Caco-2 (cell line): ENCODE results near the gene SSH2. TPM values are rescaled to one million over a fixed set of nuclear protein-coding genes. Genes with fewer than 3 reads are reported as not detected.
A peak's percentile ranks its signal among the peaks of the same experiment; 100 is the strongest.

ENCODE experiments used
- BruUV-seq: library from RNA; stranded (reverse); fragments of 400-500 nt; replicated peaks from 2 replicates; lab custom pipeline; 2021; lab: Mats Ljungman, UMichigan
- CTCF ChIA-PET: fragments of 300-600 bp; sonication (Branson Sonifier 250); formaldehyde crosslinking; loops from one replicate; lab custom pipeline; 2022; ENCODE audit warnings: antibody characterized with exemption; lab: Charles Lee
- POLR2A ChIA-PET: fragments of 300-600 bp; sonication (Branson Sonifier 250); formaldehyde crosslinking; loops from one replicate; lab custom pipeline; 2022; ENCODE audit warnings: antibody characterized with exemption; lab: Charles Lee
- DNase-seq, 2 experiments: peaks; one replicate each; pipeline versions ENCODE4 v3.0.0 to v3.0.0-alpha.2; 2020 to 2022
- H3K27me3 ChIP-seq: replicated peaks from 2 replicates; pipeline ENCODE4 v1.6.0; 2011; ENCODE audit warnings: low read length; ENCODE audit not compliant: control insufficient read depth, insufficient read depth
- H3K36me3 ChIP-seq: 2 replicates; pipeline ENCODE4 v1.5.1; 2011; ENCODE audit warnings: low read length; ENCODE audit not compliant: control insufficient read depth, insufficient read depth
- H3K4me1 ChIP-seq: fragments of 250-450 bp; sonication (Bioruptor Pico); 2 replicates; pipeline ENCODE4 v1.5.1; 2020; ENCODE audit warnings: mild to moderate bottlenecking
- H3K4me3 ChIP-seq: 2 replicates; pipeline ENCODE4 v1.5.1; 2011; ENCODE audit warnings: low read depth, mild to moderate bottlenecking, control low read depth, low read length
- H3K9me3 ChIP-seq: fragments of 250-450 bp; sonication (Bioruptor Pico); 2 replicates; pipeline ENCODE4 v1.5.1; 2020; ENCODE audit warnings: mild to moderate bottlenecking, moderate library complexity
- H3K27ac Mint-ChIP-seq: one replicate; pipeline ENCODE4 v1.8.0; 2022; ENCODE audit warnings: mixed read lengths; ENCODE audit not compliant: unreplicated experiment
- H3K27me3 Mint-ChIP-seq: one replicate; pipeline ENCODE4 v1.8.0; 2022; ENCODE audit warnings: mixed read lengths; ENCODE audit not compliant: insufficient read depth, unreplicated experiment
- H3K36me3 Mint-ChIP-seq: one replicate; pipeline ENCODE4 v1.8.0; 2022; ENCODE audit warnings: mild to moderate bottlenecking, mixed read lengths; ENCODE audit not compliant: insufficient read depth, unreplicated experiment
- H3K4me1 Mint-ChIP-seq: one replicate; pipeline ENCODE4 v1.8.0; 2022; ENCODE audit warnings: low read depth, mixed read lengths; ENCODE audit not compliant: unreplicated experiment
- H3K4me3 Mint-ChIP-seq: one replicate; pipeline ENCODE4 v1.8.0; 2022; ENCODE audit warnings: mild to moderate bottlenecking, moderate library complexity, mixed read lengths; ENCODE audit not compliant: unreplicated experiment
- H3K9me3 Mint-ChIP-seq: one replicate; pipeline ENCODE4 v1.8.0; 2022; ENCODE audit warnings: mixed read lengths; ENCODE audit not compliant: unreplicated experiment
- intact Hi-C: fragments of 100-400 bp; cut with micrococcal nuclease; formaldehyde crosslinking; loops from one replicate; pipeline ENCODE4 v1.10.0; 2022; ENCODE audit not compliant: unreplicated experiment
- total RNA-seq: library from RNA; stranded (reverse); gene quantifications from 2 replicates; pipeline ENCODE4 v1.2.3, GENCODE V29; 2022
- TF ChIP-seq, protein P1 (sequence below), 2 experiments: fragments of 200-600 bp in 1 of 2; IDR thresholded peaks; 1 replicate in 1 of 2; 2 replicates in 1 of 2; pipeline versions ENCODE4 v1.5.1 to v1.8.0; 2011 to 2022; ENCODE audit warnings: antibody characterized with exemption in 1 of 2, control low read depth in 1 of 2, inconsistent platforms in 1 of 2, low read depth in 1 of 2, low read length in 1 of 2, mild to moderate bottlenecking in 1 of 2, moderate library complexity in 1 of 2; ENCODE audit not compliant: insufficient read depth in 1 of 2, severe bottlenecking in 1 of 2, unreplicated experiment in 1 of 2

SSH2 gene
- total RNA-seq, 1 experiment from 2014 or later = 48.2 TPM

DNA sequence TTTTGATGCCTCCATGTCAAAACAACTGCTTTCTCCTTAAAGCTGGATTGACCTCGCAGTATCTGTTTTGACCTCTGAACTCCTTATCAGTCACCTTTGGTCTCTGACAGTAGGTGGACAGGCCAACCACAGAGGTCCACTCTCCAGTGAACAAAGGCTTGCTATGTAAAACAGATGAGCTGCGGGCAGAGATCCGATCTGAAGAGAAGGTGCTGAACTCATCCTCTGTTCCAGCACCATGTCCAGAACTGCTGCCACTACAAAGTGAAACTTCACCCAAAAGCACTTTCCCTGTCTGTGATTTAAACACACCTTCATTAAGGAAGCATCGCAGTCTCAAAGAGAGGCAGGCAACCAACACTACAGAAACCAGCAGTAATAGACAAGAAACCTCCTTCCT lies 190.0 kb downstream of the SSH2 start:
- POLR2A ChIA-PET = no interaction called here
- peaks cover 38% of the 10 kb centered on the region for H3K4me1 ChIP-seq
- intact Hi-C loops = loop anchor here (5.0 kb wide), 1 partner anchor 37 kb away; no protein-coding TSS in a partner anchor

DNA sequence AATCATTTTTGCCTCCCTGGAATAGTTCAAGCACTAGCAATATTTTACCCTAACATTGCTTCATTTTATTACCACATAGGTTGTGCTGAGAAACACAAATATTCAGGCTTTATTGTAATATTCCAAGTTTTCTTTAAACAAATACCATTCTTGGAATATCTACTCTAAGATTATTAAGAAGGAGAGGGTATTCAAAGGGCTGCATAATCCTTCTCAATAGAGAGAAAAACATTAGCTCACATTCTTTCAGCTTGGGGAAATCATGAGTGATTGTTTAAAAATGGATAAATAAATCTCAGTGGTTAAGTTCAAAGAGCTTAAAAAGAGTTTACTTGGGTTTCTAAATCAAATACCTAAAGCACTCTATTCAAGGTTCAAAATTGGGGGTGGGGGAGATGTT lies 195.4 kb downstream of the SSH2 start:
- H3K36me3 ChIP-seq = no peaks in the 10 kb centered on the region
- Mint-ChIP-seq H3K27ac (peak overlapping the region; percentile 17), H3K36me3 (peaks cover 8% of the 10 kb centered on the region), H3K9me3 (no peaks in the 10 kb centered on the region), H3K4me3 (peak overlapping the region; percentile 14), H3K27me3 (no peaks in the 10 kb centered on the region), H3K4me1 (peaks cover 25% of the 10 kb centered on the region)
- BruUV-seq = no TSS peak
- TF ChIP-seq, protein P1, sequence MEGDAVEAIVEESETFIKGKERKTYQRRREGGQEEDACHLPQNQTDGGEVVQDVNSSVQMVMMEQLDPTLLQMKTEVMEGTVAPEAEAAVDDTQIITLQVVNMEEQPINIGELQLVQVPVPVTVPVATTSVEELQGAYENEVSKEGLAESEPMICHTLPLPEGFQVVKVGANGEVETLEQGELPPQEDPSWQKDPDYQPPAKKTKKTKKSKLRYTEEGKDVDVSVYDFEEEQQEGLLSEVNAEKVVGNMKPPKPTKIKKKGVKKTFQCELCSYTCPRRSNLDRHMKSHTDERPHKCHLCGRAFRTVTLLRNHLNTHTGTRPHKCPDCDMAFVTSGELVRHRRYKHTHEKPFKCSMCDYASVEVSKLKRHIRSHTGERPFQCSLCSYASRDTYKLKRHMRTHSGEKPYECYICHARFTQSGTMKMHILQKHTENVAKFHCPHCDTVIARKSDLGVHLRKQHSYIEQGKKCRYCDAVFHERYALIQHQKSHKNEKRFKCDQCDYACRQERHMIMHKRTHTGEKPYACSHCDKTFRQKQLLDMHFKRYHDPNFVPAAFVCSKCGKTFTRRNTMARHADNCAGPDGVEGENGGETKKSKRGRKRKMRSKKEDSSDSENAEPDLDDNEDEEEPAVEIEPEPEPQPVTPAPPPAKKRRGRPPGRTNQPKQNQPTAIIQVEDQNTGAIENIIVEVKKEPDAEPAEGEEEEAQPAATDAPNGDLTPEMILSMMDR (IDR thresholded peaks at IDR 0.05; ENCODE audit: insufficient read depth in 1 of 2, low read depth in 1 of 2, low read length in 1 of 2, severe bottlenecking in 1 of 2, unreplicated experiment in 1 of 2) = no peak
- ChIA-PET POLR2A (interaction anchor here (0.6 kb wide), 1 partner anchor 164 kb away, joined by 5 read pairs; no protein-coding TSS in a partner anchor), CTCF (interaction anchor here (0.6 to 1.3 kb wide), 3 partner anchors 14 to 117 kb away, joined by 5 to 8 read pairs (median 6); no protein-coding TSS in a partner anchor)
- no peak overlapping the region for H3K4me3 ChIP-seq
- intact Hi-C loops = no loop called here
- no peaks in the 10 kb centered on the region for H3K27me3 ChIP-seq
- peaks cover 53% of the 10 kb centered on the region for H3K4me1 ChIP-seq
- DNase-seq = peak in 1 of 2 experiments; percentile 40
- H3K9me3 ChIP-seq = no peaks in the 10 kb centered on the region

More for the DNA sequence above, 190.0 kb downstream of the SSH2 start:
- TF ChIP-seq, protein P1 (IDR thresholded peaks at IDR 0.05; ENCODE audit: insufficient read depth in 1 of 2, low read depth in 1 of 2, low read length in 1 of 2, severe bottlenecking in 1 of 2, unreplicated experiment in 1 of 2) = no peak
- Mint-ChIP-seq H3K27me3 (no peaks in the 10 kb centered on the region), H3K36me3 (peaks cover 23% of the 10 kb centered on the region), H3K4me3 (peak overlapping the region; percentile 42), H3K9me3 (no peaks in the 10 kb centered on the region), H3K4me1 (peaks cover 23% of the 10 kb centered on the region), H3K27ac (peak overlapping the region; percentile 55)
- H3K27me3 ChIP-seq = no peaks in the 10 kb centered on the region
- no peaks in the 10 kb centered on the region for H3K36me3 ChIP-seq
- no TSS peak for BruUV-seq
- H3K9me3 ChIP-seq = no peaks in the 10 kb centered on the region
- no peak overlapping the region for H3K4me3 ChIP-seq
- CTCF ChIA-PET = interaction anchor here (1.7 kb wide), 1 partner anchor 101 kb away, joined by 6 read pairs; no protein-coding TSS in a partner anchor
- DNase-seq = peak; percentile 54 to 57

DNA sequence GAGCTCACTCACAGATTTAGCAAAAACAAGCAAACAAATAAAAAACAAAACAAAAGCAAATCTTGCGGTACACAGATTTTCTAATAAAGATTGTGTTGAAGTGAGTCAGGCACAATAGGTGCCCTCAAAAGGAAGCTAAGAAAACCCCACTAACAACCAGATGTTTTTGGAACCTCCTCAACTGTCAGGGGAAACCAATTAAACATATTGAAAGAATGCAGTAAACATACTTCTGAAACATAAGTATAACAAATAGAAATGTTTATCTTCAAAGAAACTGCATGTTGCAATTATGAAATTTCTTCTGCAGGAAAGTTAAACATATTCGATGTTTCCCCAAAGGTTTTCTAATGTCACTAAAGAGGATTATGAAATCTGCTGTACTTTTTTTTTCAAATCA lies 196.9 kb downstream of the SSH2 start:
- Mint-ChIP-seq H3K9me3 (peaks cover 13% of the 10 kb centered on the region), H3K27ac (peak overlapping the region; percentile 83), H3K4me1 (peaks cover 29% of the 10 kb centered on the region), H3K27me3 (no peaks in the 10 kb centered on the region), H3K4me3 (peak overlapping the region; percentile 55), H3K36me3 (peaks cover 12% of the 10 kb centered on the region)
- H3K27me3 ChIP-seq = no peaks in the 10 kb centered on the region
- CTCF ChIA-PET = no interaction called here
- no peak for DNase-seq
- intact Hi-C loops = no loop called here
- no peaks in the 10 kb centered on the region for H3K36me3 ChIP-seq
- no peaks in the 10 kb centered on the region for H3K9me3 ChIP-seq
- TF ChIP-seq, protein P1 (IDR thresholded peaks at IDR 0.05; ENCODE audit: insufficient read depth in 1 of 2, low read depth in 1 of 2, low read length in 1 of 2, severe bottlenecking in 1 of 2, unreplicated experiment in 1 of 2) = no peak
- BruUV-seq = no TSS peak
- H3K4me3 ChIP-seq = no peak overlapping the region
- POLR2A ChIA-PET = interaction anchor here (1.1 to 1.3 kb wide), 2 partner anchors 14 to 28 kb away, joined by 3 to 5 read pairs; no protein-coding TSS in a partner anchor
- H3K4me1 ChIP-seq = peaks cover 47% of the 10 kb centered on the region
